ENCODE measurements around the gene CNPY2. TPM values are rescaled to one million over a fixed set of nuclear protein-coding genes. Genes with fewer than 3 reads are reported as not detected.

Gene CNPY2
- total and polyA plus RNA-seq, 2 of the 13 experiments (the other 11 are each of a cell fraction or from before 2014, with no cell fraction given): 285 to 356 TPM

- TF ChIP-seq USF2 (IDR thresholded peaks at IDR 0.05; ENCODE audit: low read depth, low read length) (no peak), USF2 (CRISPR knock-in tag; IDR thresholded peaks at IDR 0.05; ENCODE audit: borderline replicate concordance) (no peak), REST (IDR thresholded peaks at IDR 0.05; ENCODE audit: borderline replicate concordance in 1 of 2, low read depth in 1 of 2, low read length in 2 of 2) (no peak), CERS6 (CRISPR knock-in tag; IDR thresholded peaks at IDR 0.05) (no peak), ZNF441 (CRISPR knock-in tag; IDR thresholded peaks at IDR 0.05; ENCODE audit: borderline replicate concordance) (no peak), THAP9 (CRISPR knock-in tag; IDR thresholded peaks at IDR 0.05; ENCODE audit: borderline replicate concordance) (no peak), ZKSCAN1 (IDR thresholded peaks at IDR 0.05; ENCODE audit: low read length) (no peak), ZNF496 (CRISPR knock-in tag; IDR thresholded peaks at IDR 0.05; ENCODE audit: insufficient replicate concordance) (no peak), MAFF (IDR thresholded peaks at IDR 0.05; ENCODE audit: low read depth, low read length) (no peak), CBX2 (IDR thresholded peaks at IDR 0.05; ENCODE audit: low read depth, low read length) (no peak), CBX2 (CRISPR knock-in tag; IDR thresholded peaks at IDR 0.05; ENCODE audit: low read depth) (no peak), ZNF530 (CRISPR knock-in tag; IDR thresholded peaks at IDR 0.05; ENCODE audit: low read depth) (no peak), KAT8 (CRISPR knock-in tag; IDR thresholded peaks at IDR 0.05) (0 out of 2 replicates have a peak, but pooled peaks have one; percentile 43)
Observed at GRCh38 chr12:56362130-56363059, 46.6 kb upstream of the CNPY2 start, which contains the start of gene APOF (continued).

All from HepG2 (cell line).